A172 (cell line): ENCODE data around the gene GZMB. TPM values are rescaled to one million over a fixed set of nuclear protein-coding genes. Genes with fewer than 3 reads are reported as not detected.
"Not testable (repeated sequence)": the region's sequence is repeated elsewhere in the genome, so short reads cannot be mapped to it uniquely, and the experiment has no call there.

Source experiments
- DNase-seq: peaks from one replicate; pipeline ENCODE4 v3.0.0-alpha.2; 2015; ENCODE audit warnings: low spot score
- total RNA-seq: library from RNA; depleted of rRNA; stranded (reverse); fragments of >200 nt; shearing (Covaris generic); gene quantifications from 2 replicates; pipeline ENCODE4 v1.2.3, GENCODE V29; 2014; rRNA removed

Gene GZMB, protein sequence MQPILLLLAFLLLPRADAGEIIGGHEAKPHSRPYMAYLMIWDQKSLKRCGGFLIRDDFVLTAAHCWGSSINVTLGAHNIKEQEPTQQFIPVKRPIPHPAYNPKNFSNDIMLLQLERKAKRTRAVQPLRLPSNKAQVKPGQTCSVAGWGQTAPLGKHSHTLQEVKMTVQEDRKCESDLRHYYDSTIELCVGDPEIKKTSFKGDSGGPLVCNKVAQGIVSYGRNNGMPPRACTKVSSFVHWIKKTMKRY
- not detected in 2 replicates for total RNA-seq

DNA sequence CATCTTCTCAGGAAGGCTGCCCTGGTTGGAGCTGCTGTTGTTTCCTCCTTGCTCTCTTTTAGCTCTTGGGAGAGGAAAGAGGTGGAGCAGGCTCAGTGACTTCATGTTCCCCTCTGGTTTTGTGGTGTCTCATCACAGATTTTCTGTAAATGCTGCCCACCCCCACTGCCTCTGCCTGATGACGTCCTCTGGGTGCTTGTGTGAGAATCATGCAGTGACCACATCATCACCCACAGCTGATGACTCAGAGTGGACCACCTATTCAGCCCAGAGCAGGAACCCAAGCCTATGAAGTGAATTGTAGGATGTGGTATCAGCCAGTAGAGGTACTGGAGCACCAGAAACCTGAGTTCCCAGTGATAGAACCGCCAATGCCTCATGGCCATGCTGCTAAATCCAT, at the start of gene GZMB:
Gene GZMB, minus strand, starts transcription at position 33 of the 400 bp plus-strand sequence. Its CDS starts 30 bp downstream, at position 3.
- no peak for DNase-seq

DNA sequence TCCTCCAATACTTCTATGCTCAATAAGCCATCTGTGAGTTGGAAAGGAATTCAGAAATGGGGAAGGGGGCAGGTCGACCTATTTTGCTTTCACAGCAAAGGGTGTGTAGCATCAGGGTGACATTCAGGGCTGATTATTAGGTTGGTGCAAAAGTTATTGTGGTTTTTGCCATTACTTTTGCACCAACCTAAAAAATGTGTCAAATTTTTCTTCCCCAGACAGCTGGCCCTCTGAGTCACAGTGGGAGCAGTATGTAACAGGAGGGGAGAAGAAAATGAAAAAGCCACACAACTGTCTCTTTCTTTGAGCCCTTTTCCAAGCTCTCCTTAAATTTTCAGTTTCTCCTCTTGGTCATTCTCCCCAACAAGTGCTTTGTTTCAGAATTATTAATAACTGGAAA, 47.1 kb upstream of the GZMB start:
- no peak for DNase-seq

DNA sequence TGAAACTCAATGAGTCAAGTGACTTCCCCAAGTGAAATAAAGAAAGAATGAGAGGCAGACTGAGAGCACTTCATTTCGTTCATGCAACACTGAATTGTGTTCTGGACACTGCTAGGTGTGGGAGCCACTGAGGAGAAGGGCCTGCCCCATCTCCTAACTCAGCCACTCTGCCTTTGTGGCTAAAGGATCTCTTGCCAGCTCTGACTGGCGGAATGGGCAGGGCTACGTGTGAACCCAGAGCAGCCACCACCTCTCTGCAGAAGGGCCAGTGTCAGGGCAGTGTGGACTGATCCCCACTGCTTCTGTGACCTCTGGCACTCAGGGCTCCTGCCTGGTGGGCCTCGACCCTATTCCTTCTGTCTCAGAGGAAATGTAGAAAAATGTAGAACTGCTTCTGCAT, 46.5 kb upstream of the GZMB start:
- no peak for DNase-seq

DNA sequence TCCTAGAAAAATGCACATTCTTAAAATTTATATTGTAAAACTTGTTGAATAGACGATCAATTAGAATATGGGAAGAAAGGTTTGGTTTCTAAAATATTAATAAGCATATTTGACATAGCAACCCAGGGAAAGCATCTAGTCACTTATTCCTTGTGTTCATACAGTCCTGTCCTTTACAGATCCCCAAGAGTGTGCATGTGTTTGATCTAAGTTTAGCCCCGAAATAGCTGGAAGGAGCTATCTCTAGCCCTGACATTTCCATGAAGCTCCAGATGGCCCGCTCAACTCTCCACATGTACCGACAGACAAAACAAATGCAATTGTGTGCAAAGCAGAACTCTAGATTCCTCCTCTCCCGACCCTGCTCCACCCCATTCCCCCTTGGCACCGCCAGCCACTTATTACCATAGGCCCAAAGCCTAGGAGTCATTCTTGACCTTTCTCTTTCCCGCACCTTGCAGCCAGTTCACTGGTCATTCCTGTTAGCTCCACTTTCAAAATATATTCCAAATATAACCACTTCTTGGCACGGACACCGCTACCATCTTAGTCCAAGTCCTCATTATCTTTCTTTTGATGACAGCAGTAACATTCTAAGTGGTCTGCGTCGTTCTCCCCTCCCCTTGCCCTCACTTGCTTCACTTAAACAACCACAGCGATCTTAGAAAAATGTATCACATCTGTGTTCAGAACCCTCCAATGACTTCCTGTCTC, 45.4 kb upstream of the GZMB start:
- DNase-seq = no peak

DNA sequence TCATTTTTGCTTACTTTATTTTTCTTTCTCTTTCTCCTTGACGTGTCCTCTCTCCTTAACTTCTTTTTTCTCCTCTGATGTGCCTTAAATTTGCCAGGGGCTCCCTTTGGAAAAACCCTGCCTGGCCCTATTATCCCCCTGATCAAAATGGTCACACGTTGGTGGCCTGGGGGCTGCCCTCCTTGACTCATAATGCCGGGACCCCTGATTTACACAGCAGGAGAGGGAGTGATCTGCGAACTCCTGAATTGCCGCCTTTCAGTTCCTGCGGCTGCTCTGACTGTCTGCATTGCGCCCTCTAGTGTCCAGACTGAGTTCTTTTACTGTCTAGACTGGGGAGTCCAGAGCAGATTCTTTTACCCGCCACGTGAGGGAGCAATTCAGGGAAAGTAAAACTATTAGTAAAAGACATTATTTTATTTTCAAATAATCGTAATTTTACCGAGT, 44.8 kb upstream of the GZMB start:
- DNase-seq = peak; percentile 71

DNA sequence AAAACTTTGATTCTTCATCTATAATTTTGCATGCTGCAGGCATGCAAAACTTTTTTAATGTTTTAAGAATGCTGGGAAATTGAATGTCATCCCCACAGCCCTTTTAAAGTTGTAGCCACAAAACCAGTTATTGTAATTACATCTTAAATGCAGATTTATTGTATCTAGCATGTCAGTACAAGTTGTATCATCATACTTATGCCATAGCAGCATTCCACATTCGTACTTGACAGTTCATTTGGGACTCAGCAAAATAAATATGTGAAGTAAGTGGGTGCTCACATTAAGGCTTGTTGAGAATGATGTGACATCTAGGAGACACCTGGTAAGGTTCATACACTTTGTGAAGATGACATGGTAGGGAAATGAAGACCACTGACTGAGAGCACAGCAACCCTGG, 44.0 kb upstream of the GZMB start:
- DNase-seq = no peak

DNA sequence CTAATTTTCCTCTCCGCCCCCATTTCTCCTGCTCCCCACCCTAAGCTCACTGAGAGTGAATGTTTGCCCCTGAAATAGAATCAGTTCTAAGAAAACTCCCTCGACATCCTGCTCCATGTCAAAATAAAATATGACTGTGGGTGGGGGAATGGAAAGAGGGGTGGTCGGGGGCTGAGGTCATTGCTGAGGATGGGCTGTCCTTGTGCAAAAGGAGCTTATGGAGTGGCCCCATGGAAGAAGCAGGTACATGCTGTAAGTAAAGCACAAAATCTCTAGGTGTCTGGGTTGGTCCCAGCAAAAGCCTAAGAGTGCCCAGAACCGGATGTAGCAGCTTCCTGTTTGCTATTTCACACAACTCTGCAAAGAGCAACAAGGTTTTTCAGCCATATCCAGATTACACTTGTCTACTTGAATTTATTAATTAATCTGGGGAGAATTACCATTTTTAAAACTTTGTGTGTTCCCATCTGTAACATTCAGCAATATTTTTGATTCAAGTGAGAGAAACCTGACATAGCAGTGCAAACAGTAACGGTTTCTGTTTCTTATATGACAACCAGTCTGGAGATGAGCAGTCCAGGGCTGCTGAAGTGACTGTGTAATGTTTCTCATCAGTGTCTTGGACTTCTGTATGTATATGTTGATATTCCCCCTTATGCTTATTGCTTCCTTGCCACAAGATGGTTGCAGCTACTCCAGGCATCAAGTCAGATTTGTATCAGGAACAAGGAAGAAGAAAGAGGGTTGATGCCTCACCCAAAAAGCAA, 40.4 kb upstream of the GZMB start:
- no peak for DNase-seq

DNA sequence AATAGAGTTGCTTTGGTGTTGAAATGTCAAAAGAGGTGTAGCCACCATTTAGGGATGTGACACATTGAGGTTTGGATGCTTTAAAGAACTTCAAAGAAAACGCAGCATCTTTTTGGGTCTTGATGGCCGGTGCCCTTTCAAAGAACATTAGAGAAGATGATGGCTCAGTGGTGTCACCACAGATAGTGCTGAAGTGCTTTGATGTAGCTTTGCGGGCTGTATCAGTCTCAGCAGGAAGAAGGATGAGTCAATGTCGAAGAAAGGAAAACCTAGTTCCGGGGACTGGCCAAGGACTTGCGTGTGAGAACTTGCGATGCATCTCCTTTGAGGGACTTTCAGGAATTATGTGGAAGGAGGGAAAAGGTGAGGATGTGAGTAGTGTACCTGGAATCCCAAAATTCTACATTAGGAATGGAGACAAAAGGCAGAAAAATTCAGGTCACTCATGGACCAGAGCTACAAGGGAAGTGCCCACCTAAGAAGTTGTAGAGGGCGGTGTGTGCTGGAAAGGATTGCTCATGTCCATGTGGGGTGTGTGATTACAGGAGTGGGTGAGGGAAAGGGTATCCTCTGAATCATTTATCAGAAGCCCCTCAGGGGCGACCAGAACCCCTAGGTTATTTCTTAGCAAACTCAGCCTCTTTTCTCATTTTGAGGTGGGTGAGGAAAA, 39.7 kb upstream of the GZMB start:
- no peak for DNase-seq

DNA sequence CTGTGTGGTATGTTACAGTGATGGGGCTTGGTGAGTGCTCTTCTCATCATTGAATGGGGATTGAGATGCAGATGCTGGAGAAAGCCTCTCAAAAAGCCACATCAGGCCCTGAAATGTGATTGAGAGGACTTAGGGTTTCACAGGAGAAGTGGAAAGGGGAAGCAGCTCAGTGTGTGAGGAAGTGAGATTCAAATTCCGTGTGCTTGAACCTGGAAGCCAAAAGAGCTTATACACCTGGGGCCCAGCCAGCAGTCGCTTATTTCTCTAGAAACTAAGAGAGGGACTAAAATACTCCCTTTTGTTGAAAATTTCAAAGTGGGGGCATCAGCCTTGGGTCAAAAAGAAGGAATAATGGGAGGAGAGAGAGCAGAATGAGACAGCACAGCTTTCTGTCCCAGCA, 39.1 kb upstream of the GZMB start:
- no peak for DNase-seq

DNA sequence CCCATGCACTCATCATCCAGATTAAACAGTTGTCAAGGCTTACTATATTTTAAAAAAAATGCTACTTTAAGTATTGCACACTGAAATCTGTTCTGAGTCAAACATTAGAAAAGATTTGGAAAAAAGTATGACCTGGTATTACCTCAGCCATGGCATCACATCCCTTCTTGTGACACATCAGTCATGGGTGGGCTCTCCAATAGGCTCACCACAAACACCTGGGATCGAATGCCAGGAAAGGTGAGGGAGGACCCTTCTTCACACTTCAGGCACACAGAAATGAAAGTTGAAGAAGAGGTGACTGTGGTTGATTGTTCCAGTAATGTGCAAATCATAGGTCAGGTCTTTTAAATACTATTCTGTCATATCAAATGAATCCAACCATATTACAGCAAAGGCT, 36.6 kb upstream of the GZMB start:
- no peak for DNase-seq

DNA sequence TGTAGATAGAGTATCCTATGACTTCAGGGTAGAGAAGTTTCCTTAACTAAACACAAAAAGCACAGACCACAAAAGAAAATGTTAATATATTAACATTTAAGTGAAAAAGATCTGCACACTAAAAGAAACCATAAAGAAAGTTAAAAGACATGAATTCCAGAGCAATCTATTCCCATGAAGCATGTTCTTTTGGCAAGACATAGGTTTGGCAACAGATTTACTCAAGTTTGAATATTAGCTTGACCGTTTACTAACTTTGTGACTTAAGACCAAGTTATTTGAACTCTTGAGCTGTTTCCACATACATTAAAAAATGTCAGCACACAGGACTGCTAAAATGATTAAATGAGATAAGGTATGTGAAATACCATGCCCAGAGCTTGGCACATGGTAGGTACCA, 35.7 kb upstream of the GZMB start:
- no peak for DNase-seq

DNA sequence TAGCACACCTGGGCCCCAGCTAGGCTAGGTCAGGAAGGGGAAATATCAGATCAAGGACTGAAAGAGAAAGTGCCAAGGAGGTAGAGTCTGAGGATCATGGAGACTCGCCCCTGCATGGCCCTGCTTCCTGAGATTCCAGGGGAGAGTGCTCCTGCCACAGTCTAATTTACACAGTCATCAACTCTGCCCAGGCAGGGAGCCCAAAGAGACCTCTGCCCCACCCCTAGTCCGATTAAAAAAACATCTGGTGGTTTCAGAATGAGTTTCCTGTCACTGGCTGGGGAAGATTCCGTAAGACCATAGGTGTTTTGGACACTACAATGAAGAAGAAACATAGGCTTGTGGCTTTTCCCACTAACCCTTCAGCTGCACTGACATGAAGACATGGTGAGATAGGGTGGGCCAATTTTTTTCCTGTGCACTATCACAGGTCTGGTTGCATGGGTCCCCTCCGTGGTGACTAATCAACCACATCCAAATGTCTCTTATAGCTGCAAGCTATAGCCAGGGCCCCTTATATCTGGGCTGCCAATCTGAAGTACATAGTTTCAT, 31.5 kb upstream of the GZMB start:
- DNase-seq = no peak

DNA sequence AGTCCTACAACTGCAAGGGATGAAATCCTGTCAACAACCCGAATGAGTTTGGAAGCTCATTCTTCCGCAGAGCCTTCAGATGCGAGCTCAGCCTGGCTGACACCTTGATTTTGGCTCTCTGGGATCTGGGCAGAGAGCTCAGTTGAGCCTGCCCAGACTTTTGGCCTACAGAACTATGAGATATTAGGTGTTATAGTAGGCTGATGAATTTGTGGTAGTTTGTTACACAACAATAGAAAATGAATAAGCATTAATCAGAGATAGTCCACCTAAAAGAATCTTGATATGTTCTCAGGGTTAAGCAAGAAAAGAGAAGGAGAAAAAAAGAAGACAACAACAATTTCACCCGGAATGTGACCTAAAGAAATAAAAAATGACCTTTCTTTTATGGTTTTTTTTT, 30.4 kb upstream of the GZMB start:
- no peak for DNase-seq

DNA sequence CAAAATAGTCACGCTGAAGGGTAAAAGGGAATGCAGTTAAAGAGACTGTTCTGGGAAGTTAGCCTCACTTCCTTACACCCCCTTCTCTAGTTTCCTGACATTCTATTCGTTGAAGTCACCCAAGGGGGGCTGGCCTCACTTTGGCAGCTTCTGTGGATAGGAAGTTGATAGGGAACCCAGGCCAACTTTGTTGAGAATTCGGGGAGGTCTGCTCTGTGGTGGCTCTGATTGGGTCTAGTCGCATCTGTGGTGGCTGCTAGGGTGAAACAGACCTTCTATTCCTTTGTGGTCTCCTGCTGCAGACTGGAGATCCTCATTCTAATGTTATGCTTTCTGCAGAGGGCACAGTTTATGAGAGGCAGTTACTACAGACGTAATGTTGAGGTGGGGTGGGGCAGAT, 28.8 kb upstream of the GZMB start:
- no peak for DNase-seq

DNA sequence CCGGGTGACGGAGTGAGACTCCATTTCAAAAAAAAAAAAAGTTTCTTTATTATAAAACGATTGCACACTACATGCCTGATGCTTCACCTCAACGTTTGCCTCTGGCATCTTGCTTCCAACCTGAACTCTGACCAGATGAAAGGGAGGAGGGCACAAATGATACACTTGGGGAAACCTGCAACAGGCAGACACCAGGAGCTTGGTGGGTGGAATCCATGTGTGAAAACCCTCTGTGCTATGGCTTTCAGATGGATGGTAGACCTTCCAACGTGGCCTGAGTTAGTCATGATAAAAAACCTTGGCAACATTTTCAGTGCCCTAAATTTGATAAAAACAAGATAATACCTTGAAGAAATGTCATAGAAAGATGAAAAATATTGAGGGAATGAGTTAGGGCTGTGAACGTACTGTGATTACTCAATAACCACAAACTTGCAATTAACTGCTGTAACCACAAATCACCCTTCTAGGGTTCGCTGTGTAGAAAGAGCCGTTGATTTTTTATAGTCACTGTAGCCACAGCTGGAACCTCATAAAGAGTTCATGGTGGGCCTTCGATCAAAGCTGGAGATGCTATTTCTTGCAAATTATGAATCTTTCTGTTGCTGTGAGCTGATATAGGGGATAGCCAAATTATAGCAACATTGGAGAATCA, 26.1 kb upstream of the GZMB start:
- DNase-seq = no peak

DNA sequence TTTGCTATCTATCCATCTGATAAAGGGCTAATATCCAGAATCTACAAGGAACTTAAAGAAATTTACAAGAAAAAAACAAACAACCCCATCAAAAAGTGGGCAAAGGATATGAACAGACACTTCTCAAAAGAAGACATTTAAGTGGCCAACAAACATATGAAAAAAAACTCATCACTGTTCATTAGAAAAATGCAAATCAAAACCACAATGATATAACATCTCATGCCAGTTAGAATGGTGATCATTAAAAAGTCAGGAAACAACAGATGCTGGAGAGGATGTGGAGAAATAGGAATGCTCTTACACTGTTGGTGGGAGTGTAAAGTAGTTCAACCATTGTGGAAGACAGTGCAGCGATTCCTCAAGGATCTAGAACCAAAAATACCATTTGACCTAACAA, 14.4 kb upstream of the GZMB start:
- not testable (repeated sequence) for DNase-seq

DNA sequence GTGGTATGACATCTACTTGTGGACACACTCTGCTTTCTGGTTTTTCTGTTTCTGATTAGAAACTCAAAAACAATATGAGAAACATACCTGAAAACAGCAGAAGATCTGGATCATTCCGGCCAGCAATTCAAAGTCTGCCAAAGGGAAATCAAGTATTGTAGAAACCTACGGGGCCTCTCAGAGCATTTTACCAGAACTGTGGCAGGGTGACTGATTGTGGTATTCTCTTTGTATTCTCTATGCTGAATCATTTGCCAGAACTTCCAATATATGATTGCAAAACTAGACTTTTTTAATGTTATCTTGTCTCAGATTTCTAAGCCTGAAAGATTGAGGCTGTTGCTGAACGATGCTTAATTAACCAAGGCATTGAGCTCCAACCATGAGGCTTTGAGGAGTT, 5.9 kb upstream of the GZMB start:
- no peak for DNase-seq

DNA sequence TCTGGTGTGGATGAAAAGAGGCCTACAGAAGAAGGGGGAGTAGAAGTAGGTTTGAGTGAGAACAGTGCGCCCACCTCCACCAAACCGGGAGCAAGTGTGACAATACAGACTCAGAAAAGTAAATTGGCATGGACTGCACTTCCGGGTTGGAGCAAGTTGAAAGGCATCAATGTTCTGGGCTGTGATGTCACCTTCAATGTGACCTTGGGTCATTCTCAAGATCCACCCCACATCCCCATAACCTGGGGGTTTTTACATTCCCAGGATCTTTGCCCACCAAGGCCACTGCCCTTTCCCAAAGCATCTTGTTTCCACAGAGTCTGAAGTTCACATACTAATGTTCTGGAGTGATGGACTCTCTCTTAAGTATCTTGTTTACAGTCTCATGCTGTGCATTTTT, 5.3 kb upstream of the GZMB start:
- no peak for DNase-seq

DNA sequence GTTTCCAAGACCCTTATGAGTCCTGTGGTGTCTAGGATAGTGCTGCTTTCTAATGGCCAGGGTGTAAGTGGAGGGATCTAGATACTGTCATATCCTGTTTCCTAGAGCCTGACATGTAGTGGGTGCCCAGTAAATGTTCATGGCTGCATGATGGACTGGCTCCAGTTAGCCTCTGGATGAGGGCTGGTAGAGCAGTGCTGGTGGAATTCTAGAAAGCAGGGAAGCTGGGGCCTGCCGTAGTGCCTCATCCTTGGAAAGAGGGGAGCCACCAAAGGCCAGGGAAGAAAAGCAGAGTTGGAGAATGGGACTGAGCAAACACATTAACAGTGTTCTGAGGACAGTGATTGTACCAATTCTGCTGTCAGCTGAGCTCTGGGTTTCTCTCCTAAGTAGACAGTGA, 637 bp downstream of the GZMB start:
- no peak for DNase-seq

DNA sequence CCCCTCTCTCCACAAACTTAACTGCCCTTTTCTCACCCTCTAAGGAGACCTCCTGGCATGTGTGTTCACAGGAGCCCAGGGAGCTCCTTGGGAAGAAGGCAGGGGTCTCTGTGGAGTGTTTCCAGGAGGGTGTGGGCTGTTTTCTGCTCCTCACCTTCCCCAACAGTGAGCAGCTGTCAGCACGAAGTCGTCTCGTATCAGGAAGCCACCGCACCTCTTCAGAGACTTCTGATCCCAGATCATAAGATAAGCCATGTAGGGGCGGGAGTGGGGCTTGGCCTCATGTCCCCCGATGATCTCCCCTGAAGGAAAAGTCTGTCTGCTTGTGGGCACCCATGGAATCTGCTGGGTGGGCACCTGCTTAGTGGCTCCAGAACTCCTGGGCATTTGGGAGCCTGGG, 1.2 kb downstream of the GZMB start:
- no peak for DNase-seq

DNA sequence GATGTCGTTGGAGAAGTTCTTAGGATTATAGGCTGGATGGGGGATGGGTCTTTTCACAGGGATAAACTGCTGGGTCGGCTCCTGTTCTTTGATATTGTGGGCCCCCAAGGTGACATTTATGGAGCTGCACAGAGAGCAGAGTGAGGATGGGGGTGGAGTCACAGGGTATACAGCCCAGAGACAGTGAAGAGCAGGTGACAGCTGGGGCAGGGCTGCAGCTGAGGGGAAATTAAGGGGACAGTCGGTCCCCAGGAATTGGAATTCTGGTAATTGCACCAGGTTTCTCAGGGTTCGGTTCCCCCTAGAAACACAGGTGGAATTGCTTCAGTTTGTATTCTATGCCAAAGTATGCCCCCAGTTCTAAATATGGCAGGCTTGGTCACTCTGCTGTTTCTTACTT, 1.7 kb downstream of the GZMB start:
- no peak for DNase-seq
